NCI-H1417 (cell line): Measurements from ENCODE around the gene SMG7.

ENCODE experiments used
- DNase-seq, 3 experiments: peaks; one replicate each; lab custom pipeline; 2025; lab: John Stamatoyannopoulos, UW

The SMG7 gene

GRCh38 chr1:183590244-183591191, 118.2 kb downstream of the SMG7 start, which contains the start of gene NCF2:
TSS of gene NCF2 (minus strand) at chr1:183590459. CDS start at chr1:183590329, 130 bp downstream.
- DNase-seq = no peak

- DNase-seq = no peak
Measured at GRCh38 chr1:183592733-183593132, 120.4 kb downstream of the SMG7 start.

GRCh38 chr1:183593356-183593755, 121.1 kb downstream of the SMG7 start:
- no peak for DNase-seq

GRCh38 chr1:183595537-183595936, 123.2 kb downstream of the SMG7 start:
- DNase-seq = no peak

GRCh38 chr1:183596500-183596899, 124.2 kb downstream of the SMG7 start:
- no peak for DNase-seq

- no peak for DNase-seq
Measured at GRCh38 chr1:183597656-183598347, 125.5 kb downstream of the SMG7 start.

- DNase-seq = no peak
Measured at GRCh38 chr1:183598386-183598785, 126.1 kb downstream of the SMG7 start.

GRCh38 chr1:183600136-183600535, 127.8 kb downstream of the SMG7 start:
- DNase-seq = no peak

GRCh38 chr1:183600634-183601033, 128.3 kb downstream of the SMG7 start:
- no peak for DNase-seq

- no peak for DNase-seq
Measured at GRCh38 chr1:183602510-183602909, 130.2 kb downstream of the SMG7 start.
